ENCODE measurements around the gene PTPRT.

The PTPRT gene

DNA sequence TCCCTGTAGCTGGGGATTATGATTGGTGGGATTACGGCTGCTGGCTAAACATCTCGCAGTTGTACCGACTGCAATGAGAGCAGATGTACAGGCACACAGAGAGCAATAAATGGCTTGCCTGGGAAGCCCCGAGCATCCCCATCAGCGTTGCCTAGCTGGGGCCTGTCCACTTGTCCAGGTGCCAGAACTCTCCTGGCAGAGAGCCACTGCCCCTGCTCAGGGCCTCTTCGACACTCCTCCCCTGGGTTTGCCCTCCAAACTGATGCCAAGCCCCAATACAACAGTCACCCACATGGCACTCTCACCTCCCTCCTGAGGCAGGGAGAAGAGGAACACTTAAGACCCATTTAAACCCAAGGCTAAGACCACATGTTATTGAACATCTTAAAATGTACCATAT, 715.1 kb downstream of the PTPRT start:
- no peak overlapping the region for H3K4me3 ChIP-seq (ENCODE audit: low read depth in 1 of 2, low read length in 2 of 2)
- no peak overlapping the region for H3K9ac ChIP-seq (ENCODE audit: low read depth in 1 of 2, low read length in 2 of 2)
- no peaks in the 10 kb centered on the region for H3K27me3 ChIP-seq (ENCODE audit: control insufficient read depth in 1 of 2, insufficient read depth in 2 of 2, low read length in 2 of 2)
- no peaks in the 10 kb centered on the region for H3K4me1 ChIP-seq (ENCODE audit: control insufficient read depth in 1 of 2, insufficient read depth in 2 of 2, low read length in 2 of 2)
- H3K9me3 ChIP-seq (ENCODE audit: control insufficient read depth in 1 of 2, low read length in 2 of 2): no peaks in the 10 kb centered on the region
- H3K27ac ChIP-seq (ENCODE audit: low read depth, low read length): no peak overlapping the region
- H3K36me3 ChIP-seq (ENCODE audit: control insufficient read depth in 1 of 2, insufficient read depth in 2 of 2, low read length in 2 of 2): no peaks in the 10 kb centered on the region

- no peaks in the 10 kb centered on the region for H3K36me3 ChIP-seq (ENCODE audit: control insufficient read depth in 1 of 2, insufficient read depth in 2 of 2, low read length in 2 of 2)
- H3K9ac ChIP-seq (ENCODE audit: low read depth in 1 of 2, low read length in 2 of 2): no peak overlapping the region
- no peak overlapping the region for H3K4me3 ChIP-seq (ENCODE audit: low read depth in 1 of 2, low read length in 2 of 2)
- H3K4me1 ChIP-seq (ENCODE audit: control insufficient read depth in 1 of 2, insufficient read depth in 2 of 2, low read length in 2 of 2): no peaks in the 10 kb centered on the region
- no peaks in the 10 kb centered on the region for H3K9me3 ChIP-seq (ENCODE audit: control insufficient read depth in 1 of 2, low read length in 2 of 2)
- no peak overlapping the region for H3K27ac ChIP-seq (ENCODE audit: low read depth, low read length)
- no peaks in the 10 kb centered on the region for H3K27me3 ChIP-seq (ENCODE audit: control insufficient read depth in 1 of 2, insufficient read depth in 2 of 2, low read length in 2 of 2)
These were observed 717.5 kb downstream of the PTPRT start for GRCh38 chr20:42472198-42472597.

DNA sequence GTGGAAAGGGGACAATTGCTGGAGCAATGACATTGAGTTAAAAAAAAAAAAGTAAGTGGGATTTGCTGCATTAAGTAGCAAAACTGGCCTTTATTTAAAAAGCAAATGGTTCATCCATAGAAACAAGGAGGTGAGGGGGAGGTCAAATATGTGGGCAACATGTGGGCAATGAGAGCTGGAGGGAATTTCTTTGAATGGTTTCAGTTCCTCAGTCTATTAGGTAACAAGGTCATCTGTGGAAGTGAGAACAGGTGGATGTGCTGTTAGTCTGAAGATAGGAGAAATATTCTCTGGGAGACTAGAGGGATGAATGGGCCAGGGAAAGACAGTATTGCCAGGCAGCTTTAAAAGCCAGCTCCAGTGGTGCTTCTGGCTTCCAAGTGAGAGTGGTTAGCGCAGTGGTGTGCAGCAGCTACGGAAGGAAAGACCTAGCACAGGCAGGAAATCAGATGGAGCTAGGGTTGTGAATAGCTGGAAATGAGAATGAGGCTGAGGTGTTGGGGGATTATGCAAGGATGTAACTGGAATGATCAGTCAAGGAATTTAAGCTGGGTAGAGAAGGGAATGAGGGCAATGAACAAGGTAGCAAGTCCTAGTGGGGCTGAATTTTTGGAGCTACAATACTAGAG, 727.6 kb downstream of the PTPRT start:
- no peaks in the 10 kb centered on the region for H3K36me3 ChIP-seq (ENCODE audit: control insufficient read depth in 1 of 2, insufficient read depth in 2 of 2, low read length in 2 of 2)
- no peaks in the 10 kb centered on the region for H3K27me3 ChIP-seq (ENCODE audit: control insufficient read depth in 1 of 2, insufficient read depth in 2 of 2, low read length in 2 of 2)
- H3K9me3 ChIP-seq (ENCODE audit: control insufficient read depth in 1 of 2, low read length in 2 of 2): no peaks in the 10 kb centered on the region
- H3K27ac ChIP-seq (ENCODE audit: low read depth, low read length): no peak overlapping the region
- H3K4me1 ChIP-seq (ENCODE audit: control insufficient read depth in 1 of 2, insufficient read depth in 2 of 2, low read length in 2 of 2): no peaks in the 10 kb centered on the region
- H3K9ac ChIP-seq (ENCODE audit: low read depth in 1 of 2, low read length in 2 of 2): no peak overlapping the region
- H3K4me3 ChIP-seq (ENCODE audit: low read depth in 1 of 2, low read length in 2 of 2): no peak overlapping the region

DNA sequence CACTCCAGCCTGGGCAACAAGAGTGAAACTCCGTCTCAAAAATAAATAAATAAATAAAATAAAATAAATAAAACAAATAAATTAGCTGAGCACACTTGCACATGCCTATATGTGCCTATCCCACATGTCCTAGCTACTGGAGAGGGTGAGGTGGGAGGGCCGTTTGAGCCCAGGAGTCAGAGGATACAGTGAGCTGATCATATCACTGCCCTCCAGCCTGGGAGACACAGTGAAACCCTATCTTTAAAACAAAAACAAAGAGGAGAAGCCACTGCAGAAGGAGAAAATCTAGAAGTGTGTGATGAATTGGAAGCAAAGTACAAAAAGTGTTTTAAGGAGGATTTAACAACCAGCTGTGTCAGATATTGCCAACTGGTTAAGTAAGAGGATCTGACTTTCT, 728.4 kb downstream of the PTPRT start:
- H3K27ac ChIP-seq (ENCODE audit: low read depth, low read length): no peak overlapping the region
- H3K9me3 ChIP-seq (ENCODE audit: control insufficient read depth in 1 of 2, low read length in 2 of 2): no peaks in the 10 kb centered on the region
- H3K4me3 ChIP-seq (ENCODE audit: low read depth in 1 of 2, low read length in 2 of 2): no peak overlapping the region
- no peak overlapping the region for H3K9ac ChIP-seq (ENCODE audit: low read depth in 1 of 2, low read length in 2 of 2)
- no peaks in the 10 kb centered on the region for H3K36me3 ChIP-seq (ENCODE audit: control insufficient read depth in 1 of 2, insufficient read depth in 2 of 2, low read length in 2 of 2)
- no peaks in the 10 kb centered on the region for H3K4me1 ChIP-seq (ENCODE audit: control insufficient read depth in 1 of 2, insufficient read depth in 2 of 2, low read length in 2 of 2)
- no peaks in the 10 kb centered on the region for H3K27me3 ChIP-seq (ENCODE audit: control insufficient read depth in 1 of 2, insufficient read depth in 2 of 2, low read length in 2 of 2)

DNA sequence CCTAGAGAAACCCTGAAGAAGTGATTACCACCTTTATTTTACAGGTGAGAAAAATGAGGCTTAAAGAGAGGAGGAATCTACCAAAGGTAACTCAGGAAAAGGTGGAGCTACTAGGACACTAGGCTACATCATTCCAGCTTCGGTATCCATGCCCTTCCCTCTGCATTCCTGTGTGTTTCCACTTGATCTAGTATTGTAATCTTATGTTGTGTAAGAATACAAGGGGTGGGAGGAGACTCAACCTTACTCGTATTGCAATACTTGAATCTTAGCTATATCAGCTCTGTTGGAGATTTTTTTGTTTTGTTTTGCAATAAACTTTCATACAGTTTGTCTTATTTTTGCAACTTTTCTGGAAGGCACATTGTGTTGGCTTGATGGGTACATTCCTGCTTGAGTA, 742.4 kb downstream of the PTPRT start:
- no peak overlapping the region for H3K4me3 ChIP-seq (ENCODE audit: low read depth in 1 of 2, low read length in 2 of 2)
- H3K36me3 ChIP-seq (ENCODE audit: control insufficient read depth in 1 of 2, insufficient read depth in 2 of 2, low read length in 2 of 2): no peaks in the 10 kb centered on the region

DNA sequence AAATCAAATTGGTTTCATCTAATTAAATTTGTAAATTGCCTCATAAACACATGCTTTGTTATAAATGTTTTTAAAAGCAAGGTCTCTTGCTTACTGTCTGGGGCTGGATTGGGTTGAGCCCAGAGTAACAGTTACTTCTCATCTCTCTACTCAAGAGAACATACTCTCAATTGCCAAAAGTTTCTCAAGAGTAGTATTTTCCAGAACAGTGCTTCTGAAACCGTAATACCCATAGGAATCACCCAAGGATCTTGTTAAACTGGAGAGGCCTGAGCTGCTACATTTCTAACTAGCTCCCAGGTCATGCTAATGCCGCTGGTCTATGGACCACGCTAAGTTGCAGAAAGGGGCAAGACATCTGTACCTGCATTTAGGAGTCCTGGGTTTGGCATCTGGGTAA, 744.9 kb downstream of the PTPRT start:
- Histone ChIP-seq H3K27ac (ENCODE audit: low read depth, low read length) (no peak overlapping the region), H3K4me1 (ENCODE audit: control insufficient read depth in 1 of 2, insufficient read depth in 2 of 2, low read length in 2 of 2) (no peaks in the 10 kb centered on the region), H3K4me3 (ENCODE audit: low read depth in 1 of 2, low read length in 2 of 2) (no peak overlapping the region)

More for the DNA sequence above, 742.4 kb downstream of the PTPRT start:
- no peaks in the 10 kb centered on the region for H3K27me3 ChIP-seq (ENCODE audit: control insufficient read depth in 1 of 2, insufficient read depth in 2 of 2, low read length in 2 of 2)
- no peaks in the 10 kb centered on the region for H3K9me3 ChIP-seq (ENCODE audit: control insufficient read depth in 1 of 2, low read length in 2 of 2)
- H3K9ac ChIP-seq (ENCODE audit: low read depth in 1 of 2, low read length in 2 of 2): no peak overlapping the region
- H3K4me1 ChIP-seq (ENCODE audit: control insufficient read depth in 1 of 2, insufficient read depth in 2 of 2, low read length in 2 of 2): no peaks in the 10 kb centered on the region
- no peak overlapping the region for H3K27ac ChIP-seq (ENCODE audit: low read depth, low read length)

DNA sequence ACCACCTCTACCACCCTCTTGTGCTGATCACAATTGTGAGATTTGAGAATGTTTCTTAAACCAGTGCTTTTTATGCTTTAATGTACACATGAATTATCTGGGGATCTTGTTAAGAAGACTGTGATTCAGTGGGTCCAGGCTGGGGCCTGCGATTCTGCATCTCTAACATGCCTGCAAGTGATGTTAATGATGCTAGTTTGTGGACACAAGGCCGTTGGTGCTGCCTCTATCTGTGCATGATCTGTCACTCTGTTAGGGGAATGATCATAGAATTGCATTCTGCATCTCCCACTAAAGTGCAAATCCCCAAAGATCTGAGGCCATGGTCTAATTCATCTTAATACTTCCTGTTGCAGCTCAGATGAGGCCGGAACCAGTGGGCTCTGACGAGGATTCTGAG, 746.5 kb downstream of the PTPRT start:
- H3K27ac ChIP-seq (ENCODE audit: low read depth, low read length): no peak overlapping the region
- H3K4me1 ChIP-seq (ENCODE audit: control insufficient read depth in 1 of 2, insufficient read depth in 2 of 2, low read length in 2 of 2): no peaks in the 10 kb centered on the region
- no peaks in the 10 kb centered on the region for H3K9me3 ChIP-seq (ENCODE audit: control insufficient read depth in 1 of 2, low read length in 2 of 2)
- no peaks in the 10 kb centered on the region for H3K27me3 ChIP-seq (ENCODE audit: control insufficient read depth in 1 of 2, insufficient read depth in 2 of 2, low read length in 2 of 2)
- no peak overlapping the region for H3K9ac ChIP-seq (ENCODE audit: low read depth in 1 of 2, low read length in 2 of 2)
- H3K36me3 ChIP-seq (ENCODE audit: control insufficient read depth in 1 of 2, insufficient read depth in 2 of 2, low read length in 2 of 2): no peaks in the 10 kb centered on the region
- H3K4me3 ChIP-seq (ENCODE audit: low read depth in 1 of 2, low read length in 2 of 2): no peak overlapping the region

More for the DNA sequence above, 744.9 kb downstream of the PTPRT start:
- no peak overlapping the region for H3K9ac ChIP-seq (ENCODE audit: low read depth in 1 of 2, low read length in 2 of 2)
- no peaks in the 10 kb centered on the region for H3K9me3 ChIP-seq (ENCODE audit: control insufficient read depth in 1 of 2, low read length in 2 of 2)
- H3K36me3 ChIP-seq (ENCODE audit: control insufficient read depth in 1 of 2, insufficient read depth in 2 of 2, low read length in 2 of 2): no peaks in the 10 kb centered on the region
- H3K27me3 ChIP-seq (ENCODE audit: control insufficient read depth in 1 of 2, insufficient read depth in 2 of 2, low read length in 2 of 2): no peaks in the 10 kb centered on the region

DNA sequence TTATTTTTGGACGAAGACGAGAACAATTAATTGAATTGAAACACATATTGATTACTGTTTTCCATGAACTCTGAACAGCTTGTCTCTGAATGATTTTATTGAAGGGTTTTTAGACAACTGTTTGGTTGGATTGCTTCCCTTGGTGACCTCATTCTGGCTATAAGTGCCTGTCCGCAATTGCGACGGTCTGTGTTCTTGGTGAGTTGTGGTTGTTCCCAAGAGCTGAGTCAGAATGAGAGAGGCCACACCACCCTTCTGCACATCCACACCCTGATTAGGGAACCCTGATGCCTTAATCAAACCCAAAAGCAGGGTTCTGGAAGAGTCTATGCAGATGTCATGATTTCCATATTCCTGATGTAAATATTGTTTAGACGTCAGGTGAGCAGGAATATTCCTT, 747.0 kb downstream of the PTPRT start:
- Histone ChIP-seq H3K36me3 (ENCODE audit: control insufficient read depth in 1 of 2, insufficient read depth in 2 of 2, low read length in 2 of 2) (no peaks in the 10 kb centered on the region), H3K9me3 (ENCODE audit: control insufficient read depth in 1 of 2, low read length in 2 of 2) (no peaks in the 10 kb centered on the region), H3K9ac (ENCODE audit: low read depth in 1 of 2, low read length in 2 of 2) (no peak overlapping the region), H3K4me3 (ENCODE audit: low read depth in 1 of 2, low read length in 2 of 2) (no peak overlapping the region), H3K4me1 (ENCODE audit: control insufficient read depth in 1 of 2, insufficient read depth in 2 of 2, low read length in 2 of 2) (no peaks in the 10 kb centered on the region), H3K27ac (ENCODE audit: low read depth, low read length) (no peak overlapping the region), H3K27me3 (ENCODE audit: control insufficient read depth in 1 of 2, insufficient read depth in 2 of 2, low read length in 2 of 2) (no peaks in the 10 kb centered on the region)

GRCh38 chr20:42441864-42442331, 747.8 kb downstream of the PTPRT start:
- no peak overlapping the region for H3K27ac ChIP-seq (ENCODE audit: low read depth, low read length)
- H3K9ac ChIP-seq (ENCODE audit: low read depth in 1 of 2, low read length in 2 of 2): no peak overlapping the region
- H3K4me3 ChIP-seq (ENCODE audit: low read depth in 1 of 2, low read length in 2 of 2): no peak overlapping the region
- no peaks in the 10 kb centered on the region for H3K27me3 ChIP-seq (ENCODE audit: control insufficient read depth in 1 of 2, insufficient read depth in 2 of 2, low read length in 2 of 2)
- H3K36me3 ChIP-seq (ENCODE audit: control insufficient read depth in 1 of 2, insufficient read depth in 2 of 2, low read length in 2 of 2): no peaks in the 10 kb centered on the region
- H3K4me1 ChIP-seq (ENCODE audit: control insufficient read depth in 1 of 2, insufficient read depth in 2 of 2, low read length in 2 of 2): no peaks in the 10 kb centered on the region
- no peaks in the 10 kb centered on the region for H3K9me3 ChIP-seq (ENCODE audit: control insufficient read depth in 1 of 2, low read length in 2 of 2)

- H3K9me3 ChIP-seq (ENCODE audit: control insufficient read depth in 1 of 2, low read length in 2 of 2): no peaks in the 10 kb centered on the region
- H3K27ac ChIP-seq (ENCODE audit: low read depth, low read length): no peak overlapping the region
- no peak overlapping the region for H3K9ac ChIP-seq (ENCODE audit: low read depth in 1 of 2, low read length in 2 of 2)
- H3K27me3 ChIP-seq (ENCODE audit: control insufficient read depth in 1 of 2, insufficient read depth in 2 of 2, low read length in 2 of 2): no peaks in the 10 kb centered on the region
- no peaks in the 10 kb centered on the region for H3K4me1 ChIP-seq (ENCODE audit: control insufficient read depth in 1 of 2, insufficient read depth in 2 of 2, low read length in 2 of 2)
- H3K36me3 ChIP-seq (ENCODE audit: control insufficient read depth in 1 of 2, insufficient read depth in 2 of 2, low read length in 2 of 2): no peaks in the 10 kb centered on the region
- H3K4me3 ChIP-seq (ENCODE audit: low read depth in 1 of 2, low read length in 2 of 2): no peak overlapping the region
These were observed 748.4 kb downstream of the PTPRT start for GRCh38 chr20:42441196-42441863.

Measured in duodenal mucosa (tissue), 2 donors.